H1 (cell line): Measurements from ENCODE around the gene SMU1. TPM values are rescaled to one million over a fixed set of nuclear protein-coding genes. Genes with fewer than 3 reads are reported as not detected.

Experiments used
- CTCF ChIA-PET: fragments of 300-600 bp; sonication (Branson Sonifier 250); formaldehyde crosslinking; loops from one replicate; lab custom pipeline; 2021; ENCODE audit not compliant: partially characterized antibody; lab: Charles Lee
- POLR2A ChIA-PET: fragments of 300-600 bp; sonication (Branson Sonifier 250); formaldehyde crosslinking; loops from one replicate; lab custom pipeline; 2021; ENCODE audit warnings: inconsistent platforms; ENCODE audit not compliant: partially characterized antibody; lab: Charles Lee
- DNase-seq, 2 experiments: peaks; one replicate each; pipeline versions ENCODE4 v3.0.0 to v3.0.0-alpha.2; 2010 to 2022; ENCODE audit warnings: low spot score in 2 of 2, low read depth in 1 of 2, mixed read lengths in 1 of 2
- FAIRE-seq: peaks from 2 replicates; lab custom pipeline; 2011; peaks lifted over from hg19 to GRCh38; lab: Jason Lieb, UNC
- H2AFZ ChIP-seq: 2 replicates; pipeline ENCODE4 v1.8.1; 2012; ENCODE audit warnings: low read length, inconsistent platforms
- H2AK5ac ChIP-seq: 2 replicates; pipeline ENCODE4 v1.6.1; 2013; ENCODE audit warnings: low read depth, low read length
- H2BK120ac ChIP-seq: replicated peaks from 2 replicates; pipeline ENCODE3; 2013; ENCODE audit warnings: low read depth, low read length, inconsistent platforms
- H2BK12ac ChIP-seq: 2 replicates; pipeline ENCODE4 v1.6.1; 2013; ENCODE audit warnings: low read depth, low read length
- H2BK15ac ChIP-seq: 2 replicates; pipeline ENCODE4 v1.6.1; 2013; ENCODE audit warnings: low read length
- H2BK20ac ChIP-seq: 2 replicates; pipeline ENCODE4 v1.6.1; 2013; ENCODE audit warnings: low read length
- H2BK5ac ChIP-seq: 2 replicates; pipeline ENCODE4 v1.6.1; 2013; ENCODE audit warnings: low read depth, low read length
- H3K14ac ChIP-seq: 2 replicates; pipeline ENCODE4 v1.6.1; 2013; ENCODE audit warnings: inconsistent platforms; ENCODE audit not compliant: insufficient read length
- H3K18ac ChIP-seq: 2 replicates; pipeline ENCODE4 v1.6.1; 2013; ENCODE audit warnings: low read length; ENCODE audit errors: extremely low read depth
- H3K23ac ChIP-seq: 2 replicates; pipeline ENCODE4 v1.6.1; 2013; ENCODE audit warnings: inconsistent platforms; ENCODE audit not compliant: insufficient read length
- H3K23me2 ChIP-seq: 2 replicates; pipeline ENCODE4 v1.6.1; 2013; ENCODE audit warnings: low read depth, low read length
- H3K27ac ChIP-seq: 2 replicates; pipeline ENCODE4 v1.6.1; 2011; ENCODE audit warnings: low read depth, low read length, inconsistent platforms
- H3K27me3 ChIP-seq, 4 experiments: replicated peaks in 1 of 4; 1 replicate in 1 of 4; 2 replicates in 3 of 4; pipeline versions ENCODE4 v1.6.1 to v1.8.1; 2011 to 2013; ENCODE audit warnings: low read length in 3 of 4, mild to moderate bottlenecking in 3 of 4, inconsistent platforms in 2 of 4, mixed read lengths in 2 of 4, moderate library complexity in 1 of 4; ENCODE audit not compliant: control insufficient read depth in 3 of 4, insufficient read depth in 3 of 4; ENCODE audit errors: extremely low read depth in 1 of 4
- H3K36me3 ChIP-seq, 4 experiments: 2 replicates each; pipeline versions ENCODE4 v1.6.1 to v1.8.1; 2011 to 2013; ENCODE audit warnings: mild to moderate bottlenecking in 4 of 4, low read length in 3 of 4, moderate library complexity in 2 of 4, control low read depth in 1 of 4, inconsistent platforms in 1 of 4; ENCODE audit not compliant: insufficient read depth in 4 of 4, control insufficient read depth in 2 of 4
- H3K4ac ChIP-seq: replicated peaks from 2 replicates; pipeline ENCODE3; 2013; ENCODE audit warnings: low read length, low read depth, mixed read lengths, inconsistent platforms; ENCODE audit not compliant: insufficient read length
- H3K4me1 ChIP-seq, 4 experiments: replicated peaks in 1 of 4; 1 replicate in 1 of 4; 2 replicates in 3 of 4; pipeline versions ENCODE4 v1.6.1 to v1.8.1; 2011 to 2013; ENCODE audit warnings: low read length in 3 of 4, inconsistent platforms in 2 of 4, mixed read lengths in 1 of 4; ENCODE audit not compliant: insufficient read depth in 4 of 4, control insufficient read depth in 3 of 4
- H3K4me2 ChIP-seq, 2 experiments: 2 replicates each; pipeline versions ENCODE4 v1.6.1 to v1.8.1; 2011 to 2013; ENCODE audit warnings: low read depth in 2 of 2, low read length in 2 of 2, control low read depth in 1 of 2, inconsistent platforms in 1 of 2, mild to moderate bottlenecking in 1 of 2; ENCODE audit not compliant: insufficient read depth in 1 of 2
- H3K4me3 ChIP-seq, 4 experiments: fragments of 200-600, 300-600 bp in 1 of 4; sonication (generic), shearing (Covaris generic), sonication (Bioruptor Twin) in 1 of 4; 2 replicates each; pipeline versions ENCODE4 v1.5.1 to v1.8.1; 2011 to 2016; ENCODE audit warnings: low read length in 4 of 4, low read depth in 3 of 4, control low read depth in 2 of 4, inconsistent platforms in 2 of 4, mild to moderate bottlenecking in 2 of 4, mixed read lengths in 1 of 4, moderate library complexity in 1 of 4; ENCODE audit not compliant: insufficient read depth in 2 of 4; ENCODE audit errors: extremely low read depth in 1 of 4
- H3K56ac ChIP-seq: replicated peaks from 2 replicates; pipeline ENCODE3; 2013; ENCODE audit warnings: low read depth, mild to moderate bottlenecking, mixed read lengths, low read length, inconsistent platforms; ENCODE audit not compliant: insufficient read length
- H3K79me1 ChIP-seq: 2 replicates; pipeline ENCODE4 v1.6.1; 2013; ENCODE audit warnings: low read depth, low read length, control low read depth
- H3K79me2 ChIP-seq, 2 experiments: 2 replicates each; pipeline versions ENCODE4 v1.6.1 to v1.8.1; 2012 to 2013; ENCODE audit warnings: low read length in 2 of 2, mild to moderate bottlenecking in 2 of 2, inconsistent platforms in 1 of 2; ENCODE audit not compliant: insufficient read depth in 2 of 2, control insufficient read depth in 1 of 2
- H3K9ac ChIP-seq, 4 experiments: replicated peaks in 1 of 4; 1 replicate in 1 of 4; 2 replicates in 3 of 4; pipeline versions ENCODE4 v1.6.1 to v1.8.1; 2011 to 2013; ENCODE audit warnings: low read depth in 3 of 4, low read length in 3 of 4, control low read depth in 2 of 4, mild to moderate bottlenecking in 2 of 4, moderate library complexity in 2 of 4, inconsistent platforms in 1 of 4; ENCODE audit errors: extremely low read depth in 1 of 4
- H3K9me3 ChIP-seq, 2 experiments: 2 replicates each; pipeline versions ENCODE4 v1.6.1 to v1.8.1; 2012 to 2013; ENCODE audit warnings: mild to moderate bottlenecking in 2 of 2, moderate library complexity in 2 of 2, control low read depth in 1 of 2, inconsistent platforms in 1 of 2, low read depth in 1 of 2, low read length in 1 of 2, mixed read lengths in 1 of 2; ENCODE audit not compliant: insufficient read depth in 2 of 2
- H4K20me1 ChIP-seq, 2 experiments: replicated peaks in 1 of 2; 2 replicates each; pipeline versions ENCODE3 to v1.8.1; 2011 to 2013; ENCODE audit warnings: inconsistent platforms in 2 of 2, low read length in 2 of 2, mild to moderate bottlenecking in 1 of 2; ENCODE audit not compliant: insufficient read depth in 2 of 2, control insufficient read depth in 1 of 2
- H4K5ac ChIP-seq: 2 replicates; pipeline ENCODE4 v1.6.1; 2013; ENCODE audit warnings: low read length, low read depth, mixed read lengths, inconsistent platforms; ENCODE audit not compliant: insufficient read length
- H4K8ac ChIP-seq: 2 replicates; pipeline ENCODE4 v1.8.0; 2013; ENCODE audit warnings: mild to moderate bottlenecking, moderate library complexity, low read length, inconsistent platforms; ENCODE audit not compliant: insufficient read depth; ENCODE audit errors: extremely low read depth
- H4K91ac ChIP-seq: replicated peaks from 2 replicates; pipeline ENCODE3; 2013; ENCODE audit warnings: low read length, mixed read lengths, inconsistent platforms; ENCODE audit not compliant: insufficient read length
- BRCA1 ChIP-seq: IDR thresholded peaks from 2 replicates; pipeline ENCODE4 v1.6.1; 2012; ENCODE audit warnings: low read depth, low read length, improper control_type of control experiment
- CHD1 ChIP-seq: IDR thresholded peaks from 2 replicates; pipeline ENCODE4 v1.6.1; 2012; ENCODE audit warnings: low read depth, low read length, improper control_type of control experiment
- CREB1 ChIP-seq: IDR thresholded peaks from 2 replicates; pipeline ENCODE4 v1.6.1; 2012; ENCODE audit warnings: inconsistent platforms
- CTBP2 ChIP-seq: IDR thresholded peaks from 2 replicates; pipeline ENCODE4 v1.7.0; 2011; ENCODE audit warnings: borderline replicate concordance, mild to moderate bottlenecking, moderate library complexity, mixed read lengths, low read length; ENCODE audit not compliant: insufficient read depth, insufficient read length
- GTF2F1 ChIP-seq: IDR thresholded peaks from 2 replicates; pipeline ENCODE4 v1.6.1; 2012; ENCODE audit warnings: low read depth, low read length, improper control_type of control experiment, borderline replicate concordance
- KDM4A ChIP-seq: IDR thresholded peaks from one replicate; pipeline ENCODE4 v1.7.1; 2012; ENCODE audit warnings: low read depth, mild to moderate bottlenecking, moderate library complexity, low read length, inconsistent platforms; ENCODE audit not compliant: severe bottlenecking
- MAFK ChIP-seq: IDR thresholded peaks from 2 replicates; pipeline ENCODE4 v1.6.1; 2012; ENCODE audit warnings: low read depth, mild to moderate bottlenecking, improper control_type of control experiment, low read length
- POU5F1 ChIP-seq: IDR thresholded peaks from 2 replicates; pipeline ENCODE4 v1.6.1; 2011; ENCODE audit warnings: low read depth, mild to moderate bottlenecking, low read length, moderate library complexity
- RNF2 ChIP-seq: fragments of 200-900, 300-1000 bp; sonication (generic); IDR thresholded peaks from 2 replicates; pipeline ENCODE4 v1.7.1; 2016; ENCODE audit warnings: borderline replicate concordance, low read depth, mild to moderate bottlenecking, antibody characterized with exemption, low read length; ENCODE audit not compliant: poor library complexity, severe bottlenecking; ENCODE audit errors: missing control alignments
- SAP30 ChIP-seq: fragments of 300-600 bp; sonication (generic); IDR thresholded peaks from 2 replicates; pipeline ENCODE4 v1.7.1; 2012; ENCODE audit warnings: low read length, moderate library complexity, mild to moderate bottlenecking, inconsistent platforms; ENCODE audit not compliant: insufficient read depth, insufficient replicate concordance
- SP2 ChIP-seq: IDR thresholded peaks from 2 replicates; pipeline ENCODE4 v1.6.1; 2012; ENCODE audit warnings: mild to moderate bottlenecking, low read length, inconsistent platforms
- TBP ChIP-seq: IDR thresholded peaks from 2 replicates; pipeline ENCODE4 v1.6.1; 2011; ENCODE audit warnings: low read depth, low read length, improper control_type of control experiment
- TCF12 ChIP-seq: IDR thresholded peaks from 2 replicates; pipeline ENCODE4 v1.6.1; 2011; ENCODE audit warnings: low read depth, mild to moderate bottlenecking, low read length
- WGBS, 2 experiments: shearing (Covaris generic) in 1 of 2; methylation state at CpG; one replicate each; pipeline versions ENCODE4 v1.1.6 to v1.1.7; 2013 to 2015; ENCODE audit warnings: low lambda C conversion rate in 2 of 2, mixed read lengths in 2 of 2, inconsistent platforms in 1 of 2, low coverage in 1 of 2, missing lambda C conversion rate in 1 of 2; ENCODE audit not compliant: insufficient replicate concordance in 2 of 2, insufficient coverage in 1 of 2, insufficient read length in 1 of 2; ENCODE audit errors: extremely low coverage in 1 of 2, missing lambda C conversion rate in 1 of 2; 5-methylcytosine and 5-hydroxymethylcytosine counted together
- polyA plus RNA-seq, 7 experiments: library from polyadenylated mRNA; depleted of rRNA in 3 of 7; stranded (reverse) in 5 of 7; unstranded in 2 of 7; fragments of >200 nt in 5 of 7; fragments of 200-250 nt in 2 of 7; gene quantifications; 1 replicate in 5 of 7; 2 replicates in 1 of 7; 4 replicates in 1 of 7; pipeline versions ENCODE4 v1.2.1 to v1.2.3, GENCODE V29; 2011 to 2013; ENCODE audit warnings: missing spikeins in 2 of 7, mixed read lengths in 2 of 7
- total RNA-seq: library from RNA; stranded (reverse); fragmentation: NEBNext Ultra II Directional; extraction: Animal tissue kit (Norgen Biotek cat#: 25700); gene quantifications from 2 replicates; pipeline ENCODE4 v1.2.1, GENCODE V29; 2021

The SMU1 gene
- total and polyA plus RNA-seq, 2 of the 8 experiments (the other 6 are each of a cell fraction or from before 2014, with no cell fraction given) = 8.4 to 26.0 TPM

- H3K23ac ChIP-seq = no peak overlapping the region
- H2BK120ac ChIP-seq = no peak overlapping the region
- no peaks in the 10 kb centered on the region for H3K79me2 ChIP-seq
- no peaks in the 10 kb centered on the region for H3K27me3 ChIP-seq
- H3K27ac ChIP-seq = no peak overlapping the region
- no peak overlapping the region for H2BK5ac ChIP-seq
- H2BK20ac ChIP-seq = no peak overlapping the region
- no peak overlapping the region for H3K14ac ChIP-seq
- no peaks in the 10 kb centered on the region for H3K9me3 ChIP-seq
- no peak overlapping the region for H2BK12ac ChIP-seq
- H2AK5ac ChIP-seq = no peak overlapping the region
- no peaks in the 10 kb centered on the region for H3K79me1 ChIP-seq
- TF ChIP-seq RNF2 (no peak), CREB1 (no peak), POU5F1 (no peak), TCF12 (no peak), SP2 (no peak), GTF2F1 (no peak), CTBP2 (no peak), TBP (no peak), BRCA1 (no peak), KDM4A (no peak), SAP30 (no peak), MAFK (no peak), CHD1 (no peak)
- no peak overlapping the region for H4K91ac ChIP-seq
- H4K20me1 ChIP-seq = peaks cover 0 to 3% of the 10 kb centered on the region in 2 experiments
- H3K56ac ChIP-seq = no peak overlapping the region
- FAIRE-seq (no peak), DNase-seq (no peak)
- no peak overlapping the region for H2BK15ac ChIP-seq
- H3K4me1 ChIP-seq = peaks cover 0 to 8% (median 3%) of the 10 kb centered on the region in 4 experiments; a peak in 4 of 7 replicates
- H3K18ac ChIP-seq = no peak overlapping the region
- CTCF ChIA-PET = no interaction called here
- no peak overlapping the region; a peak in 1 of 4 replicates for H3K4me2 ChIP-seq
- no peak overlapping the region for H4K8ac ChIP-seq
- POLR2A ChIA-PET = interaction anchor here (1.5 to 5.7 kb wide), 6 partner anchors 8 to 206 kb away, joined by 4 to 78 read pairs (median 10); partner anchors contain the start of gene DNAJA1
- H3K36me3 ChIP-seq = peaks cover 3 to 40% (median 22%) of the 10 kb centered on the region in 4 experiments
- 91% methylated on average over 8 of the region's 8 CpGs; no CpG with 5 or more reads in 1 of the 2 experiments for WGBS, 2 experiments
- H2AFZ ChIP-seq = no peak overlapping the region
- no peak overlapping the region for H3K4me3 ChIP-seq
- H3K4ac ChIP-seq = no peak overlapping the region
- H3K9ac ChIP-seq = no peak overlapping the region
- no peak overlapping the region for H4K5ac ChIP-seq
- 0 out of 2 replicates have a peak, but pooled peaks cover 3% of the 10 kb centered on the region for H3K23me2 ChIP-seq
Observed at GRCh38 chr9:33042473-33042872, 34.0 kb downstream of the SMU1 start.
